HepG2 (cell line): ENCODE measurements around the gene HPS3. TPM values are rescaled to one million over a fixed set of nuclear protein-coding genes. Genes with fewer than 3 reads are reported as not detected.

Experiments
- ATAC-seq: fragments of 200-7000 bp; cut with Tn5 transposase; 3 replicates; pipeline ENCODE4 v1.9.1; 2020; ENCODE audit warnings: mild to moderate bottlenecking, moderate library complexity
- BruUV-seq: library from RNA; stranded (reverse); fragments of 400-500 nt; replicated peaks from 2 replicates; lab custom pipeline; 2021; lab: Mats Ljungman, UMichigan
- CTCF ChIA-PET: fragments of 300-600 bp; formaldehyde crosslinking; extraction: SDS; loops from one replicate; lab custom pipeline; 2021; ENCODE audit warnings: low total read pairs, inconsistent platforms, low intra/inter-chr PET ratio; lab: Yijun Ruan, JAX
- POLR2A ChIA-PET: fragments of 350-600 bp; sonication (Branson Sonifier 250); formaldehyde crosslinking; loops from one replicate; lab custom pipeline; 2020; ENCODE audit warnings: antibody characterized with exemption, inconsistent platforms; lab: Yijun Ruan, JAX
- DNase-seq: peaks from one replicate; pipeline ENCODE4 v3.0.0-alpha.2; 2015; ENCODE audit warnings: low spot score
- FAIRE-seq: peaks from 3 replicates; lab custom pipeline; 2011; peaks lifted over from hg19 to GRCh38; lab: Jason Lieb, UNC
- H2AFZ ChIP-seq: one replicate; pipeline ENCODE4 v1.6.1; 2011; ENCODE audit warnings: low read length, inconsistent platforms
- H3K27ac ChIP-seq: fragments of 300-600 bp; 3 replicates; pipeline ENCODE4 v1.8.0; 2011; ENCODE audit warnings: mixed run types, mild to moderate bottlenecking, mixed read lengths, low read length, inconsistent platforms; ENCODE audit not compliant: insufficient read depth; ENCODE audit errors: extremely low read length
- H3K27me3 ChIP-seq, 2 experiments: fragments of 200-600 bp in 1 of 2; 2 replicates in 1 of 2; 3 replicates in 1 of 2; pipeline versions ENCODE4 v1.6.0 to v1.8.0; 2011; ENCODE audit warnings: low read length in 2 of 2, mild to moderate bottlenecking in 2 of 2, moderate library complexity in 2 of 2, inconsistent platforms in 1 of 2; ENCODE audit not compliant: insufficient read depth in 2 of 2, control insufficient read depth in 1 of 2
- H3K36me3 ChIP-seq, 2 experiments: fragments of 200-600 bp in 1 of 2; replicated peaks in 1 of 2; 2 replicates in 1 of 2; 3 replicates in 1 of 2; pipeline versions ENCODE4 v1.5.1 to v1.8.0; 2011; ENCODE audit warnings: low read length in 2 of 2, inconsistent platforms in 1 of 2; ENCODE audit not compliant: insufficient read depth in 2 of 2, control insufficient read depth in 1 of 2
- H3K4me1 ChIP-seq: 2 replicates; pipeline ENCODE4 v1.5.1; 2012; ENCODE audit warnings: low read length, inconsistent platforms; ENCODE audit not compliant: insufficient read depth
- H3K4me2 ChIP-seq: 2 replicates; pipeline ENCODE4 v1.6.0; 2011; ENCODE audit warnings: low read depth, low read length, inconsistent platforms
- H3K4me3 ChIP-seq, 3 experiments: fragments of 200-600 bp in 1 of 3; sonication (generic), shearing (Covaris generic) in 1 of 3; replicated peaks in 1 of 3; 2 replicates each; pipeline ENCODE4 v1.5.1; 2011 to 2016; ENCODE audit warnings: low read length in 3 of 3, inconsistent platforms in 2 of 3, low read depth in 2 of 3, mild to moderate bottlenecking in 2 of 3, control low read depth in 1 of 3, mixed read lengths in 1 of 3; ENCODE audit not compliant: insufficient read depth in 1 of 3
- H3K79me2 ChIP-seq: one replicate; pipeline ENCODE4 v1.6.1; 2011; ENCODE audit warnings: low read length, inconsistent platforms; ENCODE audit not compliant: insufficient read depth
- H3K9ac ChIP-seq: 2 replicates; pipeline ENCODE4 v1.6.0; 2011; ENCODE audit warnings: mild to moderate bottlenecking, low read depth, low read length, inconsistent platforms; ENCODE audit not compliant: insufficient read depth
- H3K9me3 ChIP-seq: 2 replicates; pipeline ENCODE4 v1.5.1; 2012; ENCODE audit warnings: mild to moderate bottlenecking, low read length
- H4K20me1 ChIP-seq: 2 replicates; pipeline ENCODE4 v1.6.0; 2011; ENCODE audit warnings: inconsistent platforms, mild to moderate bottlenecking, low read length, moderate library complexity; ENCODE audit not compliant: insufficient read depth
- ATF1 ChIP-seq: IDR thresholded peaks from 2 replicates; pipeline ENCODE4 v1.6.1; 2016; ENCODE audit warnings: mild to moderate bottlenecking, control low read depth
- FOXP1 ChIP-seq, 2 experiments: fragments of 450-650 bp in 1 of 2; IDR thresholded peaks; 2 replicates each; pipeline ENCODE4 v1.6.1; 2017 to 2018; ENCODE audit warnings: antibody characterized with exemption in 1 of 2
- IRX3 ChIP-seq: sonication (generic); formaldehyde crosslinking; IDR thresholded peaks from 2 replicates; pipeline ENCODE4 v1.8.1; 2023; ENCODE audit warnings: mild to moderate bottlenecking, low read depth, missing genetic modification reagents, borderline replicate concordance
- ISX ChIP-seq: sonication (generic); formaldehyde crosslinking; conservative IDR thresholded peaks from 2 replicates; pipeline ENCODE4 v1.5.0; 2020; ENCODE audit warnings: missing genetic modification reagents
- KAT2B ChIP-seq: fragments of 150-350 bp; IDR thresholded peaks from 2 replicates; pipeline ENCODE4 v1.6.1; 2014; ENCODE audit warnings: low read depth, low read length, borderline replicate concordance
- KLF15 ChIP-seq: sonication (generic); formaldehyde crosslinking; IDR thresholded peaks from 2 replicates; pipeline ENCODE4 v1.8.1; 2023; ENCODE audit warnings: borderline replicate concordance, mild to moderate bottlenecking, inconsistent platforms, missing genetic modification reagents, mixed read lengths
- MZF1 ChIP-seq: sonication (generic); formaldehyde crosslinking; IDR thresholded peaks from 2 replicates; pipeline ENCODE4 v1.8.1; 2023; ENCODE audit warnings: mild to moderate bottlenecking, missing genetic modification reagents, borderline replicate concordance
- NCOA2 ChIP-seq: sonication (generic); formaldehyde crosslinking; IDR thresholded peaks from 2 replicates; pipeline ENCODE4 v1.8.0; 2022; ENCODE audit warnings: inconsistent platforms
- NFATC3 ChIP-seq: sonication (generic); formaldehyde crosslinking; IDR thresholded peaks from 2 replicates; pipeline ENCODE4 v1.5.1; 2020; ENCODE audit warnings: mild to moderate bottlenecking, missing genetic modification reagents
- RARA ChIP-seq: IDR thresholded peaks from 2 replicates; pipeline ENCODE4 v1.6.1; 2016; ENCODE audit warnings: missing genetic modification reagents, missing compliant biosample characterization
- SOX5 ChIP-seq: IDR thresholded peaks from 2 replicates; pipeline ENCODE4 v1.6.1; 2016; ENCODE audit warnings: borderline replicate concordance
- WIZ ChIP-seq: sonication (generic); formaldehyde crosslinking; IDR thresholded peaks from 2 replicates; pipeline ENCODE4 v1.5.1; 2020; ENCODE audit warnings: mild to moderate bottlenecking, missing genetic modification reagents
- ZNF441 ChIP-seq: sonication (generic); formaldehyde crosslinking; IDR thresholded peaks from 2 replicates; pipeline ENCODE4 v1.7.0; 2021; ENCODE audit warnings: missing genetic modification reagents, borderline replicate concordance
- ZNF562 ChIP-seq: sonication (generic); formaldehyde crosslinking; IDR thresholded peaks from 2 replicates; pipeline ENCODE4 v1.8.0; 2022; ENCODE audit warnings: missing genetic modification reagents, borderline replicate concordance
- ZNF883 ChIP-seq: sonication (generic); formaldehyde crosslinking; IDR thresholded peaks from 2 replicates; pipeline ENCODE4 v1.5.1; 2020; ENCODE audit warnings: mild to moderate bottlenecking, missing genetic modification reagents; ENCODE audit errors: not compliant biosample characterization
- ZSCAN20 ChIP-seq: sonication (generic); formaldehyde crosslinking; IDR thresholded peaks from 2 replicates; pipeline ENCODE4 v1.4.0; 2020; ENCODE audit warnings: missing genetic modification reagents, mild to moderate bottlenecking, borderline replicate concordance
- WGBS: methylation state at CpG from one replicate; pipeline ENCODE4 v1.1.6; 2017; ENCODE audit warnings: low lambda C conversion rate; 5-methylcytosine and 5-hydroxymethylcytosine counted together
- in situ Hi-C: cut with HindIII; loops from 2 replicates; pipeline ENCODE4 v1.10.0; 2017; ENCODE audit warnings: low pct_unique_long_range_greater_than_20kb; ENCODE audit not compliant: extremely low pct_ligation_motif_present
- intact Hi-C: fragments of 100-400 bp; cut with micrococcal nuclease; formaldehyde crosslinking; loops from one replicate; pipeline ENCODE4 v1.10.0; 2022; ENCODE audit not compliant: unreplicated experiment
- polyA plus RNA-seq, 8 experiments: library from polyadenylated mRNA; depleted of rRNA in 3 of 8; stranded (reverse) in 7 of 8; unstranded in 1 of 8; fragments of >200 nt; fragmentation: Illumina TruSeq in 4 of 8; extraction: Trizol in 4 of 8; gene quantifications; 2 replicates each; pipeline versions ENCODE4 v1.2.1 to v1.2.3, GENCODE V29; 2011 to 2016; ENCODE audit warnings: low read depth in 4 of 8, missing spikeins in 1 of 8, mixed read lengths in 1 of 8; ENCODE audit not compliant: insufficient read depth in 1 of 8
- total RNA-seq, 5 experiments: library from RNA; depleted of rRNA; stranded (reverse); fragments of >200 nt; fragmentation: Illumina TruSeq; extraction: Trizol; gene quantifications; 2 replicates each; pipeline ENCODE4 v1.2.3, GENCODE V29; 2016; ENCODE audit warnings: low read depth in 1 of 5
- TF ChIP-seq, protein P1 (sequence below): sonication (generic); formaldehyde crosslinking; IDR thresholded peaks from 2 replicates; pipeline ENCODE4 v1.4.0; 2020; ENCODE audit warnings: mild to moderate bottlenecking, missing genetic modification reagents
- TF ChIP-seq, protein P2 (sequence below): IDR thresholded peaks from 2 replicates; pipeline ENCODE4 v1.6.1; 2016; ENCODE audit warnings: missing compliant biosample characterization, missing genetic modification reagents, borderline replicate concordance
- TF ChIP-seq, protein P3 (sequence below): sonication (generic); formaldehyde crosslinking; IDR thresholded peaks from 2 replicates; pipeline ENCODE4 v1.4.0; 2020; ENCODE audit warnings: mild to moderate bottlenecking, missing genetic modification reagents
- TF ChIP-seq, protein P4 (sequence below): sonication (generic); formaldehyde crosslinking; IDR thresholded peaks from 2 replicates; pipeline ENCODE4 v1.9.0; 2022; ENCODE audit warnings: missing genetic modification reagents, mild to moderate bottlenecking, borderline replicate concordance

Gene HPS3
- total and polyA plus RNA-seq, 2 of the 13 experiments (the other 11 are each of a cell fraction or from before 2014, with no cell fraction given) = 9.5 to 18.9 TPM

DNA sequence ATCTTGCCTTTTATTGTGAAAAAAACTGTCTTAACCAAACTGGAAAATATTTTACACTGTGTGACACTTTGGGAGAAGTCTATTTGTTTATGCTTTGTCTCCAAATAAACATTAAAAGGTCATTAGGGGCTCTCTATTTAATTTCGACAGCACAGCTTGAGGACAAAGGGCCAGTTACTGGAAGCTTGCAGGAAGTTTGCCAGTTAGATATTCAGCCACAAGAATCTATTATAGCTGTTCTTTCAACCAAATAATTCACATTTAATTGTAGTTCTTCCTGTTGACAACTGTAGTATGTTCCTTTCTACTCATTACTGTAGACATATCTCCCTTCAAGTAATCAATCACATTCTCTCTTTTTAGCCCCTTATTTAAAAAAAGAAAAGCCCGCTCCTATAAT, 86.1 kb downstream of the HPS3 start:
- in situ Hi-C loops = no loop called here
- Histone ChIP-seq H3K9me3 (no peaks in the 10 kb centered on the region), H3K27me3 (no peaks in the 10 kb centered on the region; a peak in 1 of 5 replicates), H3K9ac (peak overlapping the region; percentile 71), H3K4me1 (peaks cover 74% of the 10 kb centered on the region), H3K4me2 (peak overlapping the region; percentile 83), H2AFZ (no peak overlapping the region), H4K20me1 (0 out of 2 replicates have a peak, but pooled peaks cover 5% of the 10 kb centered on the region), H3K79me2 (peaks cover 98% of the 10 kb centered on the region), H3K27ac (peak overlapping the region; percentile 99), H3K4me3 (peak overlapping the region; percentile 52 to 78 (median 70); a peak in 5 of 6 replicates), H3K36me3 (peaks cover 5 to 23% of the 10 kb centered on the region in 2 experiments)
- no TSS peak for BruUV-seq
- FAIRE-seq = no peak
- WGBS = 47% methylated on average over 2 of the region's 2 CpGs
- CTCF ChIA-PET = no interaction called here
- peak; percentile 50 for DNase-seq
- ATAC-seq = peak; percentile 20
- intact Hi-C loops = no loop called here
- POLR2A ChIA-PET = interaction anchor here (1.5 to 4.1 kb wide), 2 partner anchors 9 to 20 kb away, joined by 5 to 30 read pairs; no protein-coding TSS in a partner anchor
- no peak for TF ChIP-seq MZF1
- TF ChIP-seq SOX5 (CRISPR knock-in tag) = peak; percentile 74; the same call in 1 of the 2 replicates
- no peak for TF ChIP-seq ISX (CRISPR knock-in tag)
- TF ChIP-seq WIZ (CRISPR knock-in tag) = no peak
- TF ChIP-seq NFATC3 (CRISPR knock-in tag) = no peak
- no peak for TF ChIP-seq FOXP1 (IDR thresholded peaks at IDR 0.05)
- peak; percentile 87 for TF ChIP-seq FOXP1 (CRISPR knock-in tag; IDR thresholded peaks at IDR 0.05)
- TF ChIP-seq ZSCAN20 (CRISPR knock-in tag) = no peak
- TF ChIP-seq ZNF883 = no peak
- TF ChIP-seq KLF15 (CRISPR knock-in tag) = no peak
- TF ChIP-seq, protein P1, sequence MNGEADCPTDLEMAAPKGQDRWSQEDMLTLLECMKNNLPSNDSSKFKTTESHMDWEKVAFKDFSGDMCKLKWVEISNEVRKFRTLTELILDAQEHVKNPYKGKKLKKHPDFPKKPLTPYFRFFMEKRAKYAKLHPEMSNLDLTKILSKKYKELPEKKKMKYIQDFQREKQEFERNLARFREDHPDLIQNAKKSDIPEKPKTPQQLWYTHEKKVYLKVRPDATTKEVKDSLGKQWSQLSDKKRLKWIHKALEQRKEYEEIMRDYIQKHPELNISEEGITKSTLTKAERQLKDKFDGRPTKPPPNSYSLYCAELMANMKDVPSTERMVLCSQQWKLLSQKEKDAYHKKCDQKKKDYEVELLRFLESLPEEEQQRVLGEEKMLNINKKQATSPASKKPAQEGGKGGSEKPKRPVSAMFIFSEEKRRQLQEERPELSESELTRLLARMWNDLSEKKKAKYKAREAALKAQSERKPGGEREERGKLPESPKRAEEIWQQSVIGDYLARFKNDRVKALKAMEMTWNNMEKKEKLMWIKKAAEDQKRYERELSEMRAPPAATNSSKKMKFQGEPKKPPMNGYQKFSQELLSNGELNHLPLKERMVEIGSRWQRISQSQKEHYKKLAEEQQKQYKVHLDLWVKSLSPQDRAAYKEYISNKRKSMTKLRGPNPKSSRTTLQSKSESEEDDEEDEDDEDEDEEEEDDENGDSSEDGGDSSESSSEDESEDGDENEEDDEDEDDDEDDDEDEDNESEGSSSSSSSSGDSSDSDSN = no peak
- TF ChIP-seq, protein P2, sequence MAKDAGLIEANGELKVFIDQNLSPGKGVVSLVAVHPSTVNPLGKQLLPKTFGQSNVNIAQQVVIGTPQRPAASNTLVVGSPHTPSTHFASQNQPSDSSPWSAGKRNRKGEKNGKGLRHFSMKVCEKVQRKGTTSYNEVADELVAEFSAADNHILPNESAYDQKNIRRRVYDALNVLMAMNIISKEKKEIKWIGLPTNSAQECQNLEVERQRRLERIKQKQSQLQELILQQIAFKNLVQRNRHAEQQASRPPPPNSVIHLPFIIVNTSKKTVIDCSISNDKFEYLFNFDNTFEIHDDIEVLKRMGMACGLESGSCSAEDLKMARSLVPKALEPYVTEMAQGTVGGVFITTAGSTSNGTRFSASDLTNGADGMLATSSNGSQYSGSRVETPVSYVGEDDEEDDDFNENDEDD = no peak
- TF ChIP-seq, protein P3, sequence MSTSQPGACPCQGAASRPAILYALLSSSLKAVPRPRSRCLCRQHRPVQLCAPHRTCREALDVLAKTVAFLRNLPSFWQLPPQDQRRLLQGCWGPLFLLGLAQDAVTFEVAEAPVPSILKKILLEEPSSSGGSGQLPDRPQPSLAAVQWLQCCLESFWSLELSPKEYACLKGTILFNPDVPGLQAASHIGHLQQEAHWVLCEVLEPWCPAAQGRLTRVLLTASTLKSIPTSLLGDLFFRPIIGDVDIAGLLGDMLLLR = no peak
- TF ChIP-seq IRX3 (CRISPR knock-in tag) = no peak
- TF ChIP-seq ZNF441 (CRISPR knock-in tag) = no peak
- TF ChIP-seq NCOA2 (CRISPR knock-in tag) = peak; percentile 83
- 0 out of 2 replicates have a peak, but pooled peaks have one; percentile 27 for TF ChIP-seq ATF1 (CRISPR knock-in tag)
- peak; percentile 84 for TF ChIP-seq RARA (CRISPR knock-in tag)
- TF ChIP-seq, protein P4, sequence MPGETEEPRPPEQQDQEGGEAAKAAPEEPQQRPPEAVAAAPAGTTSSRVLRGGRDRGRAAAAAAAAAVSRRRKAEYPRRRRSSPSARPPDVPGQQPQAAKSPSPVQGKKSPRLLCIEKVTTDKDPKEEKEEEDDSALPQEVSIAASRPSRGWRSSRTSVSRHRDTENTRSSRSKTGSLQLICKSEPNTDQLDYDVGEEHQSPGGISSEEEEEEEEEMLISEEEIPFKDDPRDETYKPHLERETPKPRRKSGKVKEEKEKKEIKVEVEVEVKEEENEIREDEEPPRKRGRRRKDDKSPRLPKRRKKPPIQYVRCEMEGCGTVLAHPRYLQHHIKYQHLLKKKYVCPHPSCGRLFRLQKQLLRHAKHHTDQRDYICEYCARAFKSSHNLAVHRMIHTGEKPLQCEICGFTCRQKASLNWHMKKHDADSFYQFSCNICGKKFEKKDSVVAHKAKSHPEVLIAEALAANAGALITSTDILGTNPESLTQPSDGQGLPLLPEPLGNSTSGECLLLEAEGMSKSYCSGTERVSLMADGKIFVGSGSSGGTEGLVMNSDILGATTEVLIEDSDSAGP (CRISPR knock-in tag) = no peak
- TF ChIP-seq KAT2B = no peak
- TF ChIP-seq ZNF562 (CRISPR knock-in tag) = no peak
